Inflammatory macrophage (primary cell): Measurements from ENCODE around the gene NR5A2.
A peak's percentile ranks its signal among the peaks of the same experiment; 100 is the strongest.

Source experiments
- DNase-seq, 2 donors: peaks; one replicate each; pipeline ENCODE4 v3.0.0-alpha.2; 2020 to 2022

NR5A2 gene

GRCh38 chr1:200036619-200037270 is 9.2 kb downstream of the NR5A2 start:
- DNase-seq: no peak

- no peak for DNase-seq
Measured at GRCh38 chr1:200037501-200037900, 10.0 kb downstream of the NR5A2 start.

GRCh38 chr1:200037904-200038303 is 10.4 kb downstream of the NR5A2 start:
- DNase-seq: no peak

GRCh38 chr1:200038325-200038980 is 10.9 kb downstream of the NR5A2 start:
- no peak for DNase-seq

- DNase-seq: peak; percentile 30 to 43
Measured at GRCh38 chr1:200038981-200039848, 11.7 kb downstream of the NR5A2 start.

- no peak for DNase-seq
Measured at GRCh38 chr1:200039849-200040474, 12.5 kb downstream of the NR5A2 start.

GRCh38 chr1:200040481-200041138 is 13.1 kb downstream of the NR5A2 start:
- DNase-seq: no peak

GRCh38 chr1:200041337-200042118 is 14.0 kb downstream of the NR5A2 start:
- no peak for DNase-seq

GRCh38 chr1:200042119-200042551 is 14.6 kb downstream of the NR5A2 start:
- no peak for DNase-seq

- DNase-seq: no peak
Measured at GRCh38 chr1:200042552-200043335, 15.2 kb downstream of the NR5A2 start.

- DNase-seq: no peak
Measured at GRCh38 chr1:200043336-200043668, 15.8 kb downstream of the NR5A2 start.

GRCh38 chr1:200046115-200046514 is 18.6 kb downstream of the NR5A2 start:
- no peak for DNase-seq

GRCh38 chr1:200048244-200048643 is 20.7 kb downstream of the NR5A2 start:
- DNase-seq: no peak

- DNase-seq: no peak
Measured at GRCh38 chr1:200049810-200050209, 22.3 kb downstream of the NR5A2 start.

GRCh38 chr1:200051620-200052019 is 24.1 kb downstream of the NR5A2 start:
- DNase-seq: no peak

GRCh38 chr1:200053091-200053490 is 25.6 kb downstream of the NR5A2 start:
- DNase-seq: no peak

GRCh38 chr1:200053646-200054045 is 26.1 kb downstream of the NR5A2 start:
- no peak for DNase-seq

GRCh38 chr1:200058341-200058740 is 30.8 kb downstream of the NR5A2 start:
- no peak for DNase-seq

- DNase-seq: no peak
Measured at GRCh38 chr1:200062143-200062542, 34.6 kb downstream of the NR5A2 start.

- no peak for DNase-seq
Measured at GRCh38 chr1:200072636-200073285, 45.3 kb downstream of the NR5A2 start.

- no peak for DNase-seq
Measured at GRCh38 chr1:200073286-200073637, 45.8 kb downstream of the NR5A2 start.
